H9 (cell line): ENCODE measurements around the gene SERPINE2. TPM values are rescaled to one million over a fixed set of nuclear protein-coding genes. Genes with fewer than 3 reads are reported as not detected.

ENCODE experiments used
- DNase-seq: peaks from one replicate; pipeline ENCODE4 v3.0.0-alpha.2; 2017
- H2AFZ ChIP-seq: one replicate; pipeline ENCODE4 v1.6.1; 2013; ENCODE audit warnings: mild to moderate bottlenecking, low read length, control low read depth, moderate library complexity
- H2AK5ac ChIP-seq: 2 replicates; pipeline ENCODE4 v1.6.1; 2013; ENCODE audit warnings: low read length, control low read depth, mixed read lengths; ENCODE audit not compliant: insufficient read length
- H2BK120ac ChIP-seq: one replicate; pipeline ENCODE4 v1.6.1; 2013; ENCODE audit warnings: low read depth, mild to moderate bottlenecking, low read length, control low read depth, inconsistent platforms; ENCODE audit not compliant: poor library complexity, severe bottlenecking
- H2BK12ac ChIP-seq: 2 replicates; pipeline ENCODE4 v1.6.1; 2013; ENCODE audit warnings: low read length, control low read depth, mixed read lengths, low read depth; ENCODE audit not compliant: insufficient read length
- H2BK15ac ChIP-seq: 2 replicates; pipeline ENCODE4 v1.6.1; 2013; ENCODE audit warnings: low read depth, low read length, control low read depth
- H2BK20ac ChIP-seq: one replicate; pipeline ENCODE4 v1.6.1; 2013; ENCODE audit warnings: low read depth, mild to moderate bottlenecking, low read length, control low read depth, inconsistent platforms; ENCODE audit not compliant: poor library complexity, severe bottlenecking
- H2BK5ac ChIP-seq: 2 replicates; pipeline ENCODE4 v1.6.1; 2013; ENCODE audit warnings: low read length, control low read depth, mixed read lengths; ENCODE audit not compliant: insufficient read length
- H3K14ac ChIP-seq: 2 replicates; pipeline ENCODE4 v1.6.1; 2013; ENCODE audit warnings: low read length, control low read depth; ENCODE audit not compliant: insufficient read depth
- H3K18ac ChIP-seq: 2 replicates; pipeline ENCODE4 v1.6.1; 2013; ENCODE audit warnings: low read depth, mild to moderate bottlenecking, mixed read lengths, low read length, control low read depth; ENCODE audit not compliant: insufficient read length
- H3K23ac ChIP-seq: 2 replicates; pipeline ENCODE4 v1.6.1; 2013; ENCODE audit warnings: low read length, control low read depth, mixed read lengths, low read depth; ENCODE audit not compliant: insufficient read length
- H3K23me2 ChIP-seq: 2 replicates; pipeline ENCODE4 v1.6.1; 2013; ENCODE audit warnings: low read depth, mild to moderate bottlenecking, mixed read lengths, low read length, control low read depth; ENCODE audit not compliant: insufficient read length, poor library complexity, severe bottlenecking
- H3K27ac ChIP-seq: 2 replicates; pipeline ENCODE4 v1.5.1; 2013; ENCODE audit warnings: low read length, control low read depth, mixed read lengths, low read depth; ENCODE audit not compliant: insufficient read length
- H3K27me3 ChIP-seq: 2 replicates; pipeline ENCODE4 v1.6.1; 2013; ENCODE audit warnings: low read length, control low read depth, inconsistent platforms; ENCODE audit not compliant: insufficient read depth
- H3K4ac ChIP-seq: 2 replicates; pipeline ENCODE4 v1.6.1; 2013; ENCODE audit warnings: low read depth, mild to moderate bottlenecking, control low read depth, inconsistent platforms, low read length, moderate library complexity
- H3K4me1 ChIP-seq: 2 replicates; pipeline ENCODE4 v1.6.1; 2013; ENCODE audit warnings: low read length, control low read depth, inconsistent platforms; ENCODE audit not compliant: insufficient read depth
- H3K4me2 ChIP-seq: 2 replicates; pipeline ENCODE4 v1.6.1; 2013; ENCODE audit warnings: low read length, control low read depth, mixed read lengths; ENCODE audit not compliant: insufficient read length, insufficient read depth
- H3K56ac ChIP-seq: 2 replicates; pipeline ENCODE4 v1.6.1; 2013; ENCODE audit warnings: low read depth, mild to moderate bottlenecking, mixed read lengths, low read length, control low read depth; ENCODE audit not compliant: insufficient read length
- H3K79me1 ChIP-seq: 2 replicates; pipeline ENCODE4 v1.6.1; 2013; ENCODE audit warnings: low read depth, mild to moderate bottlenecking, moderate library complexity, low read length, control low read depth, inconsistent platforms; ENCODE audit not compliant: insufficient read depth, poor library complexity, severe bottlenecking
- H3K79me2 ChIP-seq: 2 replicates; pipeline ENCODE4 v1.6.1; 2013; ENCODE audit warnings: low read length, control low read depth, inconsistent platforms; ENCODE audit not compliant: insufficient read depth
- H3K9ac ChIP-seq: 2 replicates; pipeline ENCODE4 v1.6.1; 2013; ENCODE audit warnings: low read length, control low read depth, mixed read lengths; ENCODE audit not compliant: insufficient read length; ENCODE audit errors: extremely low read depth
- H3K9me3 ChIP-seq: one replicate; pipeline ENCODE4 v1.6.1; 2013; ENCODE audit warnings: low read depth, low read length, inconsistent platforms; ENCODE audit not compliant: control insufficient read depth
- H3T11ph ChIP-seq: one replicate; pipeline ENCODE4 v1.6.1; 2013; ENCODE audit warnings: mild to moderate bottlenecking, low read length, control low read depth, inconsistent platforms
- H4K20me1 ChIP-seq: one replicate; pipeline ENCODE4 v1.6.1; 2013; ENCODE audit not compliant: control insufficient read depth, insufficient read length, insufficient read depth
- H4K5ac ChIP-seq: 2 replicates; pipeline ENCODE4 v1.6.1; 2013; ENCODE audit warnings: low read depth, mild to moderate bottlenecking, mixed read lengths, low read length, control low read depth; ENCODE audit not compliant: insufficient read length
- H4K8ac ChIP-seq: replicated peaks from 2 replicates; pipeline ENCODE4 v1.6.1; 2013; ENCODE audit warnings: low read length, control low read depth, mixed read lengths, low read depth; ENCODE audit not compliant: insufficient read length
- H4K91ac ChIP-seq: 2 replicates; pipeline ENCODE4 v1.6.1; 2013; ENCODE audit warnings: low read depth, mild to moderate bottlenecking, moderate library complexity, mixed read lengths, low read length, control low read depth; ENCODE audit not compliant: insufficient read length
- H3K27ac Mint-ChIP-seq, 3 experiments: 2 replicates in 2 of 3; 3 replicates in 1 of 3; pipeline ENCODE4 v1.8.0; 2020 to 2021; ENCODE audit warnings: mixed read lengths in 3 of 3, mild to moderate bottlenecking in 1 of 3, moderate library complexity in 1 of 3
- H3K27me3 Mint-ChIP-seq: 2 replicates; pipeline ENCODE4 v1.8.0; 2021; ENCODE audit warnings: low read depth, mild to moderate bottlenecking, moderate library complexity, mixed read lengths
- H3K36me3 Mint-ChIP-seq, 3 experiments: 2 replicates in 2 of 3; 3 replicates in 1 of 3; pipeline ENCODE4 v1.8.0; 2020 to 2021; ENCODE audit warnings: low read depth in 3 of 3, mixed read lengths in 3 of 3; ENCODE audit not compliant: insufficient read depth in 1 of 3
- H3K4me1 Mint-ChIP-seq, 2 experiments: 2 replicates each; pipeline ENCODE4 v1.8.0; 2020; ENCODE audit warnings: mixed read lengths in 2 of 2
- H3K4me3 Mint-ChIP-seq, 2 experiments: 2 replicates in 1 of 2; 3 replicates in 1 of 2; pipeline ENCODE4 v1.8.0; 2020 to 2021; ENCODE audit warnings: mild to moderate bottlenecking in 2 of 2, mixed read lengths in 2 of 2, moderate library complexity in 1 of 2
- H3K9me3 Mint-ChIP-seq, 2 experiments: 2 replicates in 1 of 2; 3 replicates in 1 of 2; pipeline ENCODE4 v1.8.0; 2020; ENCODE audit warnings: mild to moderate bottlenecking in 2 of 2, mixed read lengths in 2 of 2, moderate library complexity in 1 of 2
- CTCF ChIP-seq: fragments of 200-600 bp; sonication (generic); conservative IDR thresholded peaks from 3 replicates; pipeline ENCODE4 v1.8.0; 2021; ENCODE audit warnings: antibody characterized with exemption, mild to moderate bottlenecking
- WGBS: extraction: QIAGEN DNeasy Blood & Tissue Kit; methylation state at CpG from one replicate; pipeline ENCODE4 v1.1.7; 2013; ENCODE audit warnings: missing lambda C conversion rate, low lambda C conversion rate, mixed read lengths; ENCODE audit not compliant: insufficient read length; ENCODE audit errors: extremely low coverage; 5-methylcytosine and 5-hydroxymethylcytosine counted together
- total RNA-seq: library from RNA; stranded (reverse); gene quantifications from 2 replicates; pipeline ENCODE4 v1.2.1, GENCODE V29; 2021

Gene SERPINE2
- total RNA-seq, 1 experiment from 2014 or later = 40.0 TPM

GRCh38 chr2:223928113-223929006 is 110.7 kb downstream of the SERPINE2 start:
- no peak overlapping the region for H2AK5ac ChIP-seq
- Mint-ChIP-seq H3K9me3 (peaks cover 9 to 21% of the 10 kb centered on the region in 2 experiments), H3K4me1 (peaks cover 18 to 29% of the 10 kb centered on the region in 2 experiments), H3K27me3 (no peaks in the 10 kb centered on the region), H3K36me3 (peaks cover 20 to 38% (median 33%) of the 10 kb centered on the region in 3 experiments; a peak in 6 of 7 replicates), H3K27ac (0 out of 7 replicates have a peak overlapping the region, but pooled peaks of 1 of the 3 experiments have one; percentile 63), H3K4me3 (no peak overlapping the region; a peak in 1 of 5 replicates)
- no peaks in the 10 kb centered on the region for H3K23me2 ChIP-seq
- no peak overlapping the region for H3K9ac ChIP-seq
- no peaks in the 10 kb centered on the region for H4K20me1 ChIP-seq
- no peak overlapping the region for H3T11ph ChIP-seq
- H2BK12ac ChIP-seq = no peak overlapping the region
- H2AFZ ChIP-seq = no peak overlapping the region
- WGBS = no CpG with 5 or more reads among the region's 7 CpGs
- H2BK5ac ChIP-seq = no peak overlapping the region
- H2BK15ac ChIP-seq = no peak overlapping the region
- no peaks in the 10 kb centered on the region for H3K9me3 ChIP-seq
- H4K5ac ChIP-seq = no peak overlapping the region
- no peak overlapping the region for H3K27ac ChIP-seq
- no peak for TF ChIP-seq CTCF
- no peak overlapping the region for H3K14ac ChIP-seq
- H3K79me2 ChIP-seq = peaks cover 14% of the 10 kb centered on the region; the same call in 1 of the 2 replicates
- no peak overlapping the region for H3K4me2 ChIP-seq
- peaks cover 5% of the 10 kb centered on the region for H3K79me1 ChIP-seq
- no peak overlapping the region for H2BK120ac ChIP-seq
- no peak overlapping the region for H3K4ac ChIP-seq
- no peak overlapping the region for H4K8ac ChIP-seq
- no peak overlapping the region for H3K23ac ChIP-seq
- no peak overlapping the region for H3K56ac ChIP-seq
- H3K27me3 ChIP-seq = no peaks in the 10 kb centered on the region
- H3K18ac ChIP-seq = no peak overlapping the region
- no peak overlapping the region for H2BK20ac ChIP-seq
- peaks cover 5% of the 10 kb centered on the region; the same call in 1 of the 2 replicates for H3K4me1 ChIP-seq
- no peak overlapping the region for H4K91ac ChIP-seq
- DNase-seq = no peak
